ENCODE data around the gene HOXB9. TPM values are rescaled to one million over a fixed set of nuclear protein-coding genes. Genes with fewer than 3 reads are reported as not detected.
A peak's percentile ranks its signal among the peaks of the same experiment; 100 is the strongest.

The HOXB9 gene
- total and polyA plus RNA-seq, 2 experiments from 2014 or later = not detected

- no peak for TF ChIP-seq POLR2AphosphoS5 (IDR thresholded peaks at IDR 0.05; ENCODE audit: low read depth)
- no peak for TF ChIP-seq NANOG (IDR thresholded peaks at IDR 0.05; ENCODE audit: borderline replicate concordance)
- peak; percentile 90 for TF ChIP-seq EZH2 (IDR thresholded peaks at IDR 0.05; ENCODE audit: low read depth, unreplicated experiment)
- no peaks in the 10 kb centered on the region for H3K36me3 ChIP-seq (ENCODE audit: insufficient read depth)
- peaks cover 65% of the 10 kb centered on the region for H3K4me1 ChIP-seq (ENCODE audit: insufficient read depth)
- peaks cover 43% of the 10 kb centered on the region for H3K4me1 Mint-ChIP-seq
- no peaks in the 10 kb centered on the region; the same call in 2 of the 3 replicates for H3K9me3 Mint-ChIP-seq
- H3K9me2 ChIP-seq (ENCODE audit: insufficient read depth) = no peaks in the 10 kb centered on the region
- peaks cover 100% of the 10 kb centered on the region for H3K27me3 ChIP-seq (ENCODE audit: insufficient read depth)
- no peaks in the 10 kb centered on the region for H3K36me3 Mint-ChIP-seq (ENCODE audit: low read depth)
- no peak within 1 kb of the TSS for H3K27ac Mint-ChIP-seq
- H3K4me2 ChIP-seq = peak within 1 kb of the TSS; percentile 53; the same call in 1 of the 2 replicates
- H3K4me3 ChIP-seq = no peak within 1 kb of the TSS
- H3K79me2 ChIP-seq (replicated peaks; ENCODE audit: insufficient read depth) = no peaks in the 10 kb centered on the region
- ATAC-seq (no peak), DNase-seq (ENCODE audit: low spot score) (no peak)
- no peak within 1 kb of the TSS for H2AFZ ChIP-seq
- H3K27me3 Mint-ChIP-seq (ENCODE audit: insufficient read depth, low read depth, poor library complexity) = peaks cover 100% of the 10 kb centered on the region
- no peak within 1 kb of the TSS; the same call in 2 of the 3 replicates for H3K4me3 Mint-ChIP-seq
- H3F3A ChIP-seq (replicated peaks; ENCODE audit: low read depth) = peaks cover 65% of the 10 kb centered on the region
- no peak within 1 kb of the TSS for H3K27ac ChIP-seq (ENCODE audit: low read depth)
- H4K20me1 ChIP-seq (replicated peaks; ENCODE audit: insufficient read depth) = peaks cover 57% of the 10 kb centered on the region
Measured at GRCh38 chr17:48589831-48590606, 36.1 kb downstream of the HOXB9 start, which contains the start of gene HOXB3. TSS of gene HOXB3 (minus strand) at chr17:48590241. CDS start at chr17:48552474, 37,767 bp downstream.

- no peak overlapping the region for H3K27ac Mint-ChIP-seq
- Histone ChIP-seq H3K4me3 (no peak overlapping the region), H3K79me2 (replicated peaks; ENCODE audit: insufficient read depth) (no peaks in the 10 kb centered on the region), H3K36me3 (ENCODE audit: insufficient read depth) (no peaks in the 10 kb centered on the region), H3F3A (replicated peaks; ENCODE audit: low read depth) (peaks cover 60% of the 10 kb centered on the region), H3K4me1 (ENCODE audit: insufficient read depth) (peaks cover 59% of the 10 kb centered on the region), H3K4me2 (peak overlapping the region; percentile 53; the same call in 1 of the 2 replicates), H3K27me3 (ENCODE audit: insufficient read depth) (peaks cover 100% of the 10 kb centered on the region), H3K27ac (ENCODE audit: low read depth) (no peak overlapping the region), H4K20me1 (replicated peaks; ENCODE audit: insufficient read depth) (peaks cover 56% of the 10 kb centered on the region), H2AFZ (no peak overlapping the region), H3K9me2 (ENCODE audit: insufficient read depth) (no peaks in the 10 kb centered on the region)
- peaks cover 47% of the 10 kb centered on the region for H3K4me1 Mint-ChIP-seq
- H3K9me3 Mint-ChIP-seq = no peaks in the 10 kb centered on the region; the same call in 1 of the 3 replicates
- no peak overlapping the region; the same call in 2 of the 3 replicates for H3K4me3 Mint-ChIP-seq
- peaks cover 100% of the 10 kb centered on the region for H3K27me3 Mint-ChIP-seq (ENCODE audit: insufficient read depth, low read depth, poor library complexity)
- ATAC-seq (no peak), DNase-seq (ENCODE audit: low spot score) (no peak)
- TF ChIP-seq JUNB (IDR thresholded peaks at IDR 0.05; ENCODE audit: unreplicated experiment) (no peak), CREB1 (CRISPR knock-in tag; IDR thresholded peaks at IDR 0.05; ENCODE audit: low read depth) (no peak), EZH2 (IDR thresholded peaks at IDR 0.05; ENCODE audit: low read depth, unreplicated experiment) (peak; percentile 90), ZNF462 (CRISPR knock-in tag; IDR thresholded peaks at IDR 0.05) (no peak), NANOG (IDR thresholded peaks at IDR 0.05; ENCODE audit: borderline replicate concordance) (no peak)
- H3K36me3 Mint-ChIP-seq (ENCODE audit: low read depth) = no peaks in the 10 kb centered on the region
Measured at GRCh38 chr17:48589060-48589830, 36.9 kb downstream of the HOXB9 start.
